Esophagus muscularis mucosa (tissue), 3 donors: ENCODE data around the gene TMEM225B.

Source experiments
- POLR2A ChIP-seq: fragments of 450-650 bp; IDR thresholded peaks from one replicate; pipeline ENCODE4 v1.6.1; 2017; ENCODE audit warnings: antibody characterized with exemption, moderate library complexity, mild to moderate bottlenecking, low read depth
- TF ChIP-seq, protein P1 (sequence below), 3 experiments: fragments of 200-600 bp in 2 of 3; fragments of 450-650 bp in 1 of 3; sonication (generic) in 2 of 3; IDR thresholded peaks; one replicate each; pipeline ENCODE4 v1.5.1; 2017 to 2019; ENCODE audit warnings: antibody characterized with exemption in 3 of 3, mild to moderate bottlenecking in 2 of 3, moderate library complexity in 1 of 3

DNA sequence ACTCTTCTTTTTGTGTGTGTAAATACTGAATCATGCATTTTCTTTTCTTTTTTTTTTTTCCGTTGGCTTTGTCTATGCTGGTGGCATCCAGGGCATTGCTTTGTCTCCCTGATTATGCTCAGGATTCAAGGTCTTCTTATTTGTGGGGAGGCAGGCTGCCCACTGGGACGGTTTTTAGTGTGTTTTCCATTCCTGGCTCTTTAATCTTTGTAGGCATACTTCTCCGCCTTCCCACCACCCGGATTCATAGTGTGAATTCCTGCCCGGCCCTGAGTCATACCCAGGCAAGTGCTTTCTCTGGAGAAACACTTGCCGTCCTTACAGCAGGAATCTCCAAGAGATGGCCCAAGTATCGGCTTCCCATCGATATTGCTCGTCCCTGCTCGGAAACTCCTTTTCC is 34.4 kb upstream of the TMEM225B start:
- TF ChIP-seq, protein P1, sequence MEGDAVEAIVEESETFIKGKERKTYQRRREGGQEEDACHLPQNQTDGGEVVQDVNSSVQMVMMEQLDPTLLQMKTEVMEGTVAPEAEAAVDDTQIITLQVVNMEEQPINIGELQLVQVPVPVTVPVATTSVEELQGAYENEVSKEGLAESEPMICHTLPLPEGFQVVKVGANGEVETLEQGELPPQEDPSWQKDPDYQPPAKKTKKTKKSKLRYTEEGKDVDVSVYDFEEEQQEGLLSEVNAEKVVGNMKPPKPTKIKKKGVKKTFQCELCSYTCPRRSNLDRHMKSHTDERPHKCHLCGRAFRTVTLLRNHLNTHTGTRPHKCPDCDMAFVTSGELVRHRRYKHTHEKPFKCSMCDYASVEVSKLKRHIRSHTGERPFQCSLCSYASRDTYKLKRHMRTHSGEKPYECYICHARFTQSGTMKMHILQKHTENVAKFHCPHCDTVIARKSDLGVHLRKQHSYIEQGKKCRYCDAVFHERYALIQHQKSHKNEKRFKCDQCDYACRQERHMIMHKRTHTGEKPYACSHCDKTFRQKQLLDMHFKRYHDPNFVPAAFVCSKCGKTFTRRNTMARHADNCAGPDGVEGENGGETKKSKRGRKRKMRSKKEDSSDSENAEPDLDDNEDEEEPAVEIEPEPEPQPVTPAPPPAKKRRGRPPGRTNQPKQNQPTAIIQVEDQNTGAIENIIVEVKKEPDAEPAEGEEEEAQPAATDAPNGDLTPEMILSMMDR (IDR thresholded peaks at IDR 0.05) = no peak
- no peak for TF ChIP-seq POLR2A
